Subcutaneous abdominal adipose tissue (tissue), 5 donors: ENCODE data around the gene ZNF513.
"Not testable (repeated sequence)": the region's sequence is repeated elsewhere in the genome, so short reads cannot be mapped to it uniquely, and the experiment has no call there.

Experiments
- H3K27ac ChIP-seq: one replicate; pipeline ENCODE4 v1.7.0; 2013; ENCODE audit warnings: low read depth, mild to moderate bottlenecking, inconsistent platforms, low read length, moderate library complexity
- H3K27me3 ChIP-seq, 5 donors: one replicate each; pipeline ENCODE4 v1.7.0; 2013; ENCODE audit warnings: low read length in 5 of 5, inconsistent platforms in 1 of 5; ENCODE audit not compliant: control insufficient read depth in 5 of 5, insufficient read depth in 4 of 5
- H3K36me3 ChIP-seq, 5 donors: one replicate each; pipeline ENCODE4 v1.7.0; 2013; ENCODE audit warnings: low read length in 5 of 5; ENCODE audit not compliant: control insufficient read depth in 5 of 5, insufficient read depth in 5 of 5
- H3K4me1 ChIP-seq, 5 donors: one replicate each; pipeline ENCODE4 v1.7.0; 2013; ENCODE audit warnings: low read length in 5 of 5, mild to moderate bottlenecking in 3 of 5, moderate library complexity in 1 of 5; ENCODE audit not compliant: control insufficient read depth in 5 of 5, insufficient read depth in 5 of 5
- H3K4me3 ChIP-seq, 5 donors: one replicate each; pipeline ENCODE4 v1.7.0; 2013; ENCODE audit warnings: low read length in 5 of 5, low read depth in 1 of 5
- H3K9ac ChIP-seq, 5 donors: one replicate each; pipeline ENCODE4 v1.7.0; 2013; ENCODE audit warnings: low read length in 5 of 5, mild to moderate bottlenecking in 4 of 5, moderate library complexity in 3 of 5
- H3K9me3 ChIP-seq, 5 donors: one replicate each; pipeline ENCODE4 v1.7.0; 2013; ENCODE audit warnings: low read length in 5 of 5; ENCODE audit not compliant: control insufficient read depth in 5 of 5
- donor health status: healthy.
- donor health status: healthy.
- donor health status: healthy.
- donor health status: healthy.
- donor health status: healthy.

Gene ZNF513

DNA sequence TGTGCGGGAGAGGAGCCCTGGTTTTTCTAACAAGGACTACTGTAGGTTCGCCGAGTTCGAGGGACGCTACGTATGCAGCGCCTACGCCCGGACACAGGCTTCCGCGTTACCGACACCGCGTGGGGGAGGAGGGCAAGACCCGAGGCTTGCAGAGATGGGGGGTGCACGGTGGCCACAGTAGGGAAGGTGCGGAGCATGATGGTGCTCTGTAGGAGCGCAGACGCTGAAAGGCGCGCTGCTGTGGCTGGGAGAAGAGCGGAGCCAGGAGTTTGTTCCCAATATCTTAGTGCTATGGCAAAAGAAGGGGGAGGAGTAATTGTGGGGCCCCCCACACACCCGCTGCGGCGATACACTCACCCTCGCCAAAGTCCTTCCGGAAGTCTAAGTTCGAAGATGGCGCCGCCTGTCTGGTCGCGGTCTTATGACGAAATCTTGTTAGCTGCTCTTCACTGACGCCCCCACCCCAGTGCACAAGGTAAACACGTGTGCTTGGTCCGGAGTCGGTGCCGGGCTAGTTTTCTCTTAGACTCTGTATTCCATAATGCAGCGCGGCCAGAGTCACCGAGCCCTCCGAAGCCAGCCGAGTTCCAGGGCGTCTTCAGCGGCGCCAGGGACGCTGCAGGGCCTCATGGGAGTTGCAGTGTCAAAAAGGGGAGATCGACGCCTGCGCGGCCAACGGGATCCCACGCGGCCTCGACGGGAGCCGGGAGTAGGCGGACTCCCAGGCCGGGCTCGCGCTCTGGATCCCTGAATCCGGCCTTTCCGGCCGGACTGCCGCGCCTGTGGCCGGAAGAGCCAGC lies 24.0 kb downstream of the ZNF513 start, which contains the start of gene GTF3C2:
Gene GTF3C2, minus strand, starts transcription at position 383 of the 800 bp plus-strand sequence. CDS start 13,210 bp downstream, outside the sequence.
- H3K4me3 ChIP-seq: peak within 1 kb of the TSS; percentile 96 to 99 (median 98)
- peaks cover 7 to 39% (median 30%) of the 10 kb centered on the region in 5 donors for H3K4me1 ChIP-seq

DNA sequence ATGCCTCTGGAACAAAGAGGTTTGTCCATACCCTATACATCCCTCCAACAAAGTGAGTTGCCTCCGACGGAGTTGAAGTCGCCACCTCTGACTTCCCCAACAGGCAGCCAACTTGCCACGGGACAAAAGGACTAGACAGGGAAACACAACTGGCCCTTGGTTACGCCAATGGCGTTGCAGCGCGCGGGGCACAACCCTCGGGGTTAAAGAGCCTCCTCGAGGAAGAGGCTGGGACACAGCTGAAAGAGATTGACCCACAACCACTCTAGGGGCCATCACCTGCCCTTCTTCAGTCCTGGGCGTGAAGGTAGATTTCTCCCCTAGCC lies 24.5 kb downstream of the ZNF513 start:
- peaks cover 7 to 39% (median 30%) of the 10 kb centered on the region in 5 donors for H3K4me1 ChIP-seq
- no peaks in the 10 kb centered on the region for H3K36me3 ChIP-seq
- H3K4me3 ChIP-seq: peak overlapping the region; percentile 96 to 99 (median 98)
- H3K9me3 ChIP-seq: no peaks in the 10 kb centered on the region
- H3K27me3 ChIP-seq: no peaks in the 10 kb centered on the region
- H3K27ac ChIP-seq: peak overlapping the region; percentile 92
- peak overlapping the region; percentile 76 to 97 (median 93) for H3K9ac ChIP-seq

More for the DNA sequence above, 24.0 kb downstream of the ZNF513 start, which contains the start of gene GTF3C2:
- H3K27me3 ChIP-seq: no peaks in the 10 kb centered on the region
- H3K36me3 ChIP-seq: no peaks in the 10 kb centered on the region
- peak within 1 kb of the TSS; percentile 92 for H3K27ac ChIP-seq
- H3K9me3 ChIP-seq: no peaks in the 10 kb centered on the region
- H3K9ac ChIP-seq: peak within 1 kb of the TSS; percentile 76 to 97 (median 93)

- Histone ChIP-seq H3K4me1 (peaks cover 7 to 39% (median 30%) of the 10 kb centered on the region in 5 donors), H3K27ac (no peak overlapping the region)
Observed at GRCh38 chr2:27354597-27354927, 26.0 kb downstream of the ZNF513 start.

GRCh38 chr2:27353762-27354596 lies 26.6 kb downstream of the ZNF513 start:
- Histone ChIP-seq H3K4me1 (peaks cover 7 to 39% (median 30%) of the 10 kb centered on the region in 5 donors), H3K36me3 (peaks cover 0 to 5% (median 0%) of the 10 kb centered on the region in 5 donors), H3K4me3 (no peak overlapping the region), H3K27me3 (no peaks in the 10 kb centered on the region), H3K9me3 (no peaks in the 10 kb centered on the region), H3K9ac (no peak overlapping the region), H3K27ac (no peak overlapping the region)

More at GRCh38 chr2:27354597-27354927, 26.0 kb downstream of the ZNF513 start:
- Histone ChIP-seq H3K9me3 (no peaks in the 10 kb centered on the region), H3K4me3 (no peak overlapping the region), H3K27me3 (no peaks in the 10 kb centered on the region), H3K36me3 (peaks cover 0 to 5% (median 0%) of the 10 kb centered on the region in 5 donors), H3K9ac (no peak overlapping the region)

- not testable (repeated sequence) for H3K9ac ChIP-seq, H3K4me3 ChIP-seq, H3K36me3 ChIP-seq, H3K27ac ChIP-seq, H3K9me3 ChIP-seq, H3K27me3 ChIP-seq
- peaks cover 7 to 39% (median 28%) of the 10 kb centered on the region in 5 donors for H3K4me1 ChIP-seq
Observed at GRCh38 chr2:27353386-27353761, 27.2 kb downstream of the ZNF513 start.

GRCh38 chr2:27351802-27352598 lies 28.5 kb downstream of the ZNF513 start:
- Histone ChIP-seq H3K9me3 (no peaks in the 10 kb centered on the region), H3K9ac (no peak overlapping the region), H3K4me1 (peaks cover 6 to 33% (median 14%) of the 10 kb centered on the region in 5 donors), H3K27ac (no peak overlapping the region), H3K36me3 (peaks cover 0 to 5% (median 0%) of the 10 kb centered on the region in 5 donors), H3K27me3 (no peaks in the 10 kb centered on the region), H3K4me3 (no peak overlapping the region)

GRCh38 chr2:27350106-27350693 lies 30.3 kb downstream of the ZNF513 start:
- H3K27ac ChIP-seq: no peak overlapping the region
- no peaks in the 10 kb centered on the region for H3K27me3 ChIP-seq
- H3K4me3 ChIP-seq: no peak overlapping the region
- no peak overlapping the region for H3K9ac ChIP-seq
- peaks cover 0 to 5% (median 0%) of the 10 kb centered on the region in 5 donors for H3K36me3 ChIP-seq
- H3K9me3 ChIP-seq: no peaks in the 10 kb centered on the region
- H3K4me1 ChIP-seq: peaks cover under 1 to 20% (median 2%) of the 10 kb centered on the region in 5 donors

GRCh38 chr2:27347641-27348040 lies 32.9 kb downstream of the ZNF513 start:
- Histone ChIP-seq H3K36me3 (peaks cover 0 to 13% (median 6%) of the 10 kb centered on the region in 5 donors), H3K9me3 (no peaks in the 10 kb centered on the region), H3K4me3 (no peak overlapping the region), H3K4me1 (peaks cover 0 to 4% (median 0%) of the 10 kb centered on the region in 5 donors), H3K27me3 (no peaks in the 10 kb centered on the region), H3K9ac (no peak overlapping the region), H3K27ac (no peak overlapping the region)

GRCh38 chr2:27336173-27336572 lies 44.4 kb downstream of the ZNF513 start:
- Histone ChIP-seq H3K4me3 (no peak overlapping the region), H3K9me3 (no peaks in the 10 kb centered on the region), H3K36me3 (peaks cover 17 to 87% (median 70%) of the 10 kb centered on the region in 5 donors), H3K4me1 (no peaks in the 10 kb centered on the region), H3K27ac (no peak overlapping the region), H3K9ac (no peak overlapping the region), H3K27me3 (no peaks in the 10 kb centered on the region)
